ENCODE results near the gene CLSTN2.

DNA sequence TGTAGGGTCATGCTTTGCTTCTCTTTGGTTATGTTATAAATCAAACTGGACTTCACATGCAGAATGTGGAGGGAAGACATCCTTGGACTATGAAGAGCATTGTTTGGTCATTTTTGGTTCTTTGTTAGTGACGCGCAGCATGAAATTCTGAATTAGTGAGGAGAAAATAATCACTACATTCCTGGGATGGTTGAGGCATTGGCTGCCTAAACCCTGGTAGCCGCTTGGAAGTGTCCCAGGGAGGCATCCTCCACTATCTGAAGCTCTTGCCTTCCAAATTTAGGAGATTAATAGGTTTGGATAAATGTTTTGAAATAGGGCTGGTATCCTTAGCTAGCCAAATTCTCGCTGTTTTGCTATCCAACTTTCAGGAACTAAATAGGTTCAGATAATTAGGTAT, 96.2 kb downstream of the CLSTN2 start:
- TF ChIP-seq, protein P1, sequence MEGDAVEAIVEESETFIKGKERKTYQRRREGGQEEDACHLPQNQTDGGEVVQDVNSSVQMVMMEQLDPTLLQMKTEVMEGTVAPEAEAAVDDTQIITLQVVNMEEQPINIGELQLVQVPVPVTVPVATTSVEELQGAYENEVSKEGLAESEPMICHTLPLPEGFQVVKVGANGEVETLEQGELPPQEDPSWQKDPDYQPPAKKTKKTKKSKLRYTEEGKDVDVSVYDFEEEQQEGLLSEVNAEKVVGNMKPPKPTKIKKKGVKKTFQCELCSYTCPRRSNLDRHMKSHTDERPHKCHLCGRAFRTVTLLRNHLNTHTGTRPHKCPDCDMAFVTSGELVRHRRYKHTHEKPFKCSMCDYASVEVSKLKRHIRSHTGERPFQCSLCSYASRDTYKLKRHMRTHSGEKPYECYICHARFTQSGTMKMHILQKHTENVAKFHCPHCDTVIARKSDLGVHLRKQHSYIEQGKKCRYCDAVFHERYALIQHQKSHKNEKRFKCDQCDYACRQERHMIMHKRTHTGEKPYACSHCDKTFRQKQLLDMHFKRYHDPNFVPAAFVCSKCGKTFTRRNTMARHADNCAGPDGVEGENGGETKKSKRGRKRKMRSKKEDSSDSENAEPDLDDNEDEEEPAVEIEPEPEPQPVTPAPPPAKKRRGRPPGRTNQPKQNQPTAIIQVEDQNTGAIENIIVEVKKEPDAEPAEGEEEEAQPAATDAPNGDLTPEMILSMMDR (IDR thresholded peaks at IDR 0.05; ENCODE audit: low read depth, low read length, poor library complexity, severe bottlenecking) = no peak
- no peak for TF ChIP-seq EZH2phosphoT487 (IDR thresholded peaks at IDR 0.05; ENCODE audit: borderline replicate concordance, low read length)

Data from DOHH2 (cell line).